Mucosa of stomach (tissue), 1 donor: ENCODE results near the gene CROCC2.

ENCODE experiments used
- H3K27me3 ChIP-seq: one replicate; pipeline ENCODE4 v1.7.0; 2013; ENCODE audit warnings: mild to moderate bottlenecking, low read length; ENCODE audit not compliant: control insufficient read depth, insufficient read depth
- H3K36me3 ChIP-seq: one replicate; pipeline ENCODE4 v1.7.0; 2013; ENCODE audit warnings: low read length; ENCODE audit not compliant: control insufficient read depth, insufficient read depth
- H3K4me1 ChIP-seq: one replicate; pipeline ENCODE4 v1.7.0; 2013; ENCODE audit warnings: mild to moderate bottlenecking, low read length; ENCODE audit not compliant: control insufficient read depth, insufficient read depth
- H3K4me3 ChIP-seq: one replicate; pipeline ENCODE4 v1.7.0; 2013; ENCODE audit warnings: low read length
- H3K9ac ChIP-seq: one replicate; pipeline ENCODE4 v1.7.0; 2013; ENCODE audit warnings: mild to moderate bottlenecking, low read length, moderate library complexity
- H3K9me3 ChIP-seq: one replicate; pipeline ENCODE4 v1.7.0; 2013; ENCODE audit warnings: mild to moderate bottlenecking, low read length, moderate library complexity; ENCODE audit not compliant: control insufficient read depth
- donor health status: Pancreatic carcinoma.

Gene CROCC2

DNA sequence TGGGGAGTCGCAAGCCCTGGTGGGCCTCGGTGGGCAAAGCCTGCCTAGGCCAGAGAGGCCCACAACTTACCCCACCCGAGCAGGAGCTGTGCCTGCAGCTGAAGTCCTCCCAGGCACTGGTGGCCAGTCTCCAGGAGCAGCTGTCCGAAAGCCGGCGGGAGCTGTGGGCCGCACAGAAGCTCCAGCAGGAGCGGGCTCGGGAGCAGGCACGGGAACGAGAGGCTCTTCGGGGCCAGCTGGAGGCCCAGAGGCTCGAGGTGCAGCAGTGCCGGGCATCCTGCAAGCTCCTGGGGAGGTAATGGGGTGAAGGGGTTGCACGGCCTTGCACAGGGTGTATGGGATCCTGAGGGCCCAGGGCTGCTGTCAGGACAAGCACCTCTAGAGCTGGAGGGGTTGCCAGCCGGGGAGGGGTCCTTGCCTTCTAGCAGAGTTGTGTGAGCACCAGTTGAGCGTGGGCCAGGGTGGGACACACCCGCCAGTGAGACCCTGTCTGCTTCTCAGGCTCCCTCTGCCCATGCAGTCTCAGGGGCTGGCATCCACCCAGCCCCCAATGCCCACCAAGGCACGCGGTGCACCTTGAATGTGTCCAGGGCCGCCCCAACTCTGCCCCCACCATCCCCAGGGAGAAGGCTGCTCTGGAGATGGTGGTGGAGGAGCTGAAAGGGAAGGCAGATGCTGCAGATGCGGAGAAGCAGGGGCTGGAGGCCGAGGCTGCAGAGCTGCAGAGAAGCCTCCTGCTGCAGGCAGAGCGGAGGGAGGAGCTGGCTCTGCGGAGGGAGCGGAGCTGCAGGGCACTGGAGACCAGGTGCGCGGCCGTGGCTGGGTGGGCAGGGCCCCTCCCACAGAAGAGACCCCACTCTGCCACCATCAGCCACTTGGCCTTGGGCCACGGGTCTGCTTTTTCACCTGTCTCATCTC is 27.2 kb downstream of the CROCC2 start:
- no peaks in the 10 kb centered on the region for H3K9me3 ChIP-seq
- no peaks in the 10 kb centered on the region for H3K36me3 ChIP-seq
- H3K9ac ChIP-seq: no peak overlapping the region
- no peak overlapping the region for H3K4me3 ChIP-seq
- no peaks in the 10 kb centered on the region for H3K4me1 ChIP-seq
- H3K27me3 ChIP-seq: no peaks in the 10 kb centered on the region

DNA sequence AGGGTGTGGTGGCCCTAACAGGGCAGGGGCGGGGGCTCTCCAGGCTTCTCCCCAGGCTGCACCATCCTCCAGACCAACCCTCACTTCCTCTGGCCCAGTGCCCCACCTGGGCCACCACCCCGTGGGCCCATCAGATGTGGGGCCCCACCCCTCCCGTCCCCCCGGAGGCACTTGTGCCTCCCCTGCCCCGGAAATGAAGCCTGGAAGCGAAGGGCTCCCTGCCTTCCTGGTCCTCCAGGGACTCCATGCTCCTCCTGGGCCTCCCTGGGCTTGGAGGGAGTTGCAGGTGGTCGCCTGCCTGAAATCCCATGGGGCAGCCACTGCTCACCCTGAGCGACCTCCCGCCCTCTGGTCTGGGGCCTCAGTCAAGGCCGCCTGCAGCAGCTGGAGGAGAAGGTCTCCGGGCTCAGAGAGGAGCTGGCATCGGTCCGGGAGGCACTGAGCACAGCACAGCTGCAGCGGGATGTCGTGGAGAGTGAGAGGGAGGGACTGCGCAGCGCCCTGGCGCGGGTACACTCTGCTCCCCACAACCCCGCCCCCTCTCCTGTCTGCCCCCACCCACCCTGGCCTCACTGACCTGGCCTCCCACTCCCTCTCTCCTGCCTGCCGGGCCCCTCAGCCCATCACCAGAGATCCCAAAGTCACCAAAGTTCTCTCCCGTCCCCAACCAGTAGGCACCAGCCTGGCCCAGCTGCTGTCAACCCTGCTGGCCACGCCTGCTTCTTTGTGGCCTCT is 28.0 kb downstream of the CROCC2 start:
- no peaks in the 10 kb centered on the region for H3K27me3 ChIP-seq
- H3K4me1 ChIP-seq: no peaks in the 10 kb centered on the region
- no peaks in the 10 kb centered on the region for H3K36me3 ChIP-seq
- no peak overlapping the region for H3K4me3 ChIP-seq
- no peak overlapping the region for H3K9ac ChIP-seq
- no peaks in the 10 kb centered on the region for H3K9me3 ChIP-seq

DNA sequence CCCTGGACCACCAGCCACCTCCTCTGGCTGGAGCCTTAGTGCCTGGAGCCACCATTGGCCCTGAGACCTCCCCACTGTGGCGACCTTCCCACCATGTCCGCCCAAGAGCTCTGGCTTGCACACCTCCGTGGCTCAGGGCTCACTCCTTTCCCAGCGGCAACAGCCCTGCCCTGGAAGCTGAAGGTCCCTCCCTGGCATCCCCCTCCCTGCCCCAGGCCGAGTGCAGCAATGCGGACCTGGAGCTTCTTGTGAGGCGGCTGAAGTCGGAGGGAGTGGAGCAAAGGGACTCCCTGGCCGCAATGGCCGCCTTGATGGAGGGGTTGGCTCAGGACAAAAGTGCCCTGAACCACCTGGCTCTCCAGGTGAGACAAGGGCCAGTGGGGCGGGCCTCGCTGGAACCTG is 28.6 kb downstream of the CROCC2 start:
- H3K4me1 ChIP-seq: no peaks in the 10 kb centered on the region
- H3K36me3 ChIP-seq: no peaks in the 10 kb centered on the region
- no peaks in the 10 kb centered on the region for H3K27me3 ChIP-seq
- no peak overlapping the region for H3K9ac ChIP-seq
- H3K4me3 ChIP-seq: no peak overlapping the region
- H3K9me3 ChIP-seq: no peaks in the 10 kb centered on the region

DNA sequence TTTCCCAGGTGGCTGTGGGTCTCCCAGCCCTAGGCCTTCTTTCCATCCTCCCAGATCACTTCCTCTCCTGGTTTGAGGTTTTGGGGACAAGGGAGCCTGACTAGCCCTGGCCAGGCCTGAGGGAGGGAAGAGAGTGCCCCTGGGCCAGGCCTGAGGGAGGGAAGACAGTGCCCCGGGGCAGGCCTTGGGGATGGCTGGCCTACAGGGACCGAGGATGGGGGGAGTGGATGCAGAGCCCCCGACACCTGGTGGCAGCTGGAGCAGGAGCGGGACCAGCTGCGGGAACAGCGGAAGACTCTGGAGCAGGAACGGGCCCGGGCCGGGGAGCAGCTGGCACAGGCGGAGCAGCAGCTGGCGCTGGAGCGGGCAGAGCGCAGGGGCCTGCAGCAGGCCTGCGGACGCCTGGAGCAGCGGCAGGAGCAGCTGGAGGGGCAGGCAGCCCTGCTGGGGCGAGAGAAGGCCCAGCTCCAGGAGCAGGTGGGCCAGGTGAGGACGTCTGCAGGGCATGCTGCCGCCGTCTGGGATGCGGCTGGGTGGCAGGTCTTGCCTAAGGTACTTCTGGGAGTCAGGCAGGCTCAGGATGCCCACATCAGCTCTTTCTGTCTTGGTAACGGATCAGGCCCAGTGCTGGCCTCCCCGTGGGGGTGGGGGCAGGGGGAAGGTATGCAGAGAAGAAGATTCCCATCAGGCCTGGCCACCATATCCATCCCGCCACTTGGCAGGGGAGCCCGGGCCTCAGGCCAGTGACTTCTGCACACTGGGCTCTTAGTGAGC is 29.2 kb downstream of the CROCC2 start:
- Histone ChIP-seq H3K36me3 (no peaks in the 10 kb centered on the region), H3K4me1 (no peaks in the 10 kb centered on the region), H3K9me3 (no peaks in the 10 kb centered on the region), H3K9ac (no peak overlapping the region), H3K4me3 (no peak overlapping the region), H3K27me3 (no peaks in the 10 kb centered on the region)

DNA sequence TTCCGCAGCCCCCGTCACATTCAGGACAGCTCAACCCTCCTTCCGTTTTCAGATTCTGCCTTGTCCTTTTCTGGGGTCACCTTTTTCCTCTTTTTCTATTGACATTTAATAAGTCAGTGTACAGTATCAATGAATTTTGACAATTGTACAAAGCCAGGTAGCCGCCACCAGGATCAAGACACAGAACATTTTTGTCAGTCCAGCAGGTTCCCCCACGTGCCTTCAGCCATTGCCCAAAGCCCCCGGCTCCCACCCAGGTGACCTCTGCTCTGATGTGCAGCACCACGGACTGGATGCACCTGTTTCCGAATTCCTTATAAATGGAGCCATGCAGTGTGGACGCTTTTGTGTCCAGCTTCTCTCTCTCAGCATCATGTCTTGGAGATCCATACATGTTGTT is 30.0 kb downstream of the CROCC2 start:
- Histone ChIP-seq H3K4me1 (no peaks in the 10 kb centered on the region), H3K4me3 (no peak overlapping the region), H3K9me3 (no peaks in the 10 kb centered on the region), H3K36me3 (no peaks in the 10 kb centered on the region), H3K9ac (no peak overlapping the region), H3K27me3 (no peaks in the 10 kb centered on the region)

DNA sequence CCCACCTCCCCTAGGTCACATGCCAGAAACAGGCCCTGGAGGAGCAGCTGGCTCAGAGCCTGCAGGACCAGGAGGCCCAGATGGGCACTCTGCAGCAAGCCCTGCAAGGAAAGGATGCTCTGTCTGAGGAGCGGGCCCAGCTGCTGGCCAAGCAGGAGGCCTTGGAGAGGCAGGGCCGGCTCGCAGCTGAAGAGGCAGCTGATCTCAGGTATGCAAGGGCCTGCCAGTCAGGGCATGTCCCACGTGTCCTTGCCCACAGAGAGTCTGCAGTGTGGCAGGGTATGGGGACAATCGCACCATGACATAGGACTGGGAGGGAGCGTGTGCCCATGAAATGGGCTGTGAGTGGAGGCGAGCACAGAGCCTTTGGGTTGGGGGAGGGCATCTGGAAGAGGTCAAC is 39.9 kb downstream of the CROCC2 start:
- Histone ChIP-seq H3K4me3 (no peak overlapping the region), H3K9ac (no peak overlapping the region), H3K9me3 (no peaks in the 10 kb centered on the region), H3K27me3 (no peaks in the 10 kb centered on the region), H3K4me1 (no peaks in the 10 kb centered on the region), H3K36me3 (no peaks in the 10 kb centered on the region)

DNA sequence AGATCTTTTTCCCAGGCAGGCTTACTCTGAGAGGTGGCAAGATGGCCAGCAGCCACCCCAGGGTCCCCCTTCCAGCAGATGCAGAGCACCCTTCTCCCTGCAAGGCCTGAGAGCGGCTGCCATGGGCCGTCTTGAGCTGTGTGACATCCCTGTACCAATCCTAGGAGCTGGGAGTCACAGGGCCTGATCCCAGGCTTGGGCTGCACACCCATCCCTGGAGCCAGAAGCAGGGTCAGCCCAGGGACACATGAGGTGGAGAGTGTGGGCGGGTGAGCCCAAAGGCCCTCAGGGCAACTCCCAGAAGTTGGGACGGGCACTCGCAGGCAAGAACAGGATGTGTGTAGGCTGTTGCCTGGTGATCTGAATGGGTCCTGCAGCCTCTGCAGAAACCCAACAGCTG is 40.5 kb downstream of the CROCC2 start:
- H3K36me3 ChIP-seq: no peaks in the 10 kb centered on the region
- H3K4me3 ChIP-seq: no peak overlapping the region
- H3K4me1 ChIP-seq: no peaks in the 10 kb centered on the region
- no peak overlapping the region for H3K9ac ChIP-seq
- no peaks in the 10 kb centered on the region for H3K27me3 ChIP-seq
- no peaks in the 10 kb centered on the region for H3K9me3 ChIP-seq

DNA sequence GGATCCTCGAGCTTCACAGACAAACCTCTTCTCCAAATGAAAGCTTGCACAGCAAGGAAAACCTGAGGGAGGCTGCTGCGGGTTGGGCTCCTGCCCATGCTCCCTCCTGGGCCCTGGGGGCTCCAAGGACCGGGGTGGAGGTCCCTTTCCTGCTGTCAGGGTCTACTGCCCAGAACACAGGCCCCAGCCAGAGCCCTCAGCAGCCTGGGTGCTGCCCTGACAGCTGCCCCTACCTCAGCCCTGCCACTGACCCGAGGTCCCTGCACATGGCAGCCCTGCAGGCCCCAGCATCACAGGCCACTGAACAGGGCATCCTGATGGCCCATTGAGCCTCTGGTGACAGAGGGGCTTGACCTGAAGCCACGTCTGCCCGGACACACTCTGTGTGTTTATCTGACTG is 41.0 kb downstream of the CROCC2 start:
- no peaks in the 10 kb centered on the region for H3K4me1 ChIP-seq
- H3K4me3 ChIP-seq: no peak overlapping the region
- no peaks in the 10 kb centered on the region for H3K9me3 ChIP-seq
- no peaks in the 10 kb centered on the region for H3K27me3 ChIP-seq
- no peaks in the 10 kb centered on the region for H3K36me3 ChIP-seq
- no peak overlapping the region for H3K9ac ChIP-seq

DNA sequence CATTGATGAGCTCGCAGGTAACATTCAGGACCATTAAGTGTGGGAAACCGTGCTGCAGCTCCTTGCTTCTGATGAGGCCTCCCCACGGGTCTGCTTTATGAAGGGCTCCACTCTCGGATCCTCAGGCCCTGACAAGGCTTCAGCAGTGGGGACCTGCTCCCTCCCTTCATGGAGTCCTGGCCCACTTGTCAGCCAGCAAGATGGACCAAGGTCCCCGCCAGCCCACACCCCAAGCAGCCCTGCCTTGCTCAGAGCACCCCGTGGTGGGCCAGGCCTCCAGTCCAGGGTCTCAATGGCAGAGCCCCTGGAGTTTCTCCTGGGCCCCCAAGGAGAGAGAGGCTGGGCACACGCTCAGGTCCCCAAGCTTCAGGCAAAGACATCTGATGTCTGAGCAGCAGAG is 41.5 kb downstream of the CROCC2 start:
- H3K9me3 ChIP-seq: no peaks in the 10 kb centered on the region
- H3K4me1 ChIP-seq: no peaks in the 10 kb centered on the region
- H3K36me3 ChIP-seq: no peaks in the 10 kb centered on the region
- no peak overlapping the region for H3K9ac ChIP-seq
- no peaks in the 10 kb centered on the region for H3K27me3 ChIP-seq
- no peak overlapping the region for H3K4me3 ChIP-seq

DNA sequence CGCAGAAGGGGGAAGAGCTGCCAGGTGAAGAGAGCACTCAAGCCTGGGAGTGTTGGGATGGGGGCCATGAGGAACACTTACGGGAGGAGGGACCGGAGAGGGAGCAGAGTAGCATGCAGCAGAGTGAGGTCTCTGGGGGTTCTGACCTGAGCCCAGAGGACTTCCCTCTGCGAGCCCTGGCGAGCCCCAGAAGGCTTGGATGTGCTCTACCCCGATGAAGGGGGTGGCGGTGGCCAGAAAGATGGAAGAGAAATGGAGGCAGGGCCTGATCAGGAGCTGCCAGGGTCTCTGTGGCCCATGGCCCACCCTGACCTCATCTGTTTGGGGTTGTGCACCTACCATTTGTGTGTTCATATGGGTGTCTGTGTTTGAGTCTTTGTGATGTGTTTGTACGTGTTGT is 42.0 kb downstream of the CROCC2 start:
- Histone ChIP-seq H3K4me1 (no peaks in the 10 kb centered on the region), H3K9ac (no peak overlapping the region), H3K36me3 (no peaks in the 10 kb centered on the region), H3K4me3 (no peak overlapping the region), H3K27me3 (no peaks in the 10 kb centered on the region), H3K9me3 (no peaks in the 10 kb centered on the region)

DNA sequence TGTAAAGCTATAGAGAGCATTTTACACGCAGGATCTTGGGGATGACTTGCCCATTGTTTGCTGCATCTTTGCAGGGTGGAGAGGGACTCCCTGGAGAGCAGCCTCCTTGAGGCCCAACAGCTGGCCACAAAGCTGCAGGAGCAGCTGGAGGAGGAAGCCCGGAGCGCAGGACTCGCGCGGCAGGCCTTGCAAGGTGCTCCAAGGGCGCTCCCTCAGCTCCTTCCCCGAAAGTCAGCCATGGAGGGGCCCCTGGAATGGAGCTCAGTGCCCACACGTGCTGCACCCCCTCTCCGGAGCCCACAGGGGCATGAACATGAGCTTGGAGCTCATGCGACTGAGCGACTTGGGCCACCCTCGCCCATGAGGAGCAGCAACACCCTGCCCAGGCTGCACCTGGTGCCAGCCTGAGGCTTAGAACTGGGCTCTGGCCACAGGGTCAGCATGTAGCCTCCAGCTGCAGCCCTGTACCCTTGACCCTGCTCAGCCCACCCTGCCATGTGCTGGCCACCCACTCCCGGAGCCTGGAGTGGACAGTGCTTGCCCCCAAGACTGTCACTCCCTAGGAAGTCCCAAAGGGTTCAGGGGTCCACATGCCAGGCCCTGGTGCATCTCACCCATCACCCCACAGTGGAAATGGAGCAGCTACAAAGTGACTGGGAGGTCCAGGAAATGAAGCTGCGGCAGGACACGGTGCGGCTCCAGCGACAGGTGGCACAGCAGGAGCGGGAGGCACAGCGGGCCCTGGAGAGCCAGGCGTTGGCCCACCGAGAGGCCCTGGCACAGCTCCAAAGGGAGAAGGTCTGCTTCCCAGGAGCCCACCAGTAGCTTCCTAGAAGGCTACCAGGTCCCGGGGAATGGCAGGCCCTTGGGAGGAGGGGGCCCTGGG is 43.0 kb downstream of the CROCC2 start:
- Histone ChIP-seq H3K9me3 (no peaks in the 10 kb centered on the region), H3K27me3 (no peaks in the 10 kb centered on the region), H3K36me3 (no peaks in the 10 kb centered on the region), H3K4me3 (no peak overlapping the region), H3K9ac (no peak overlapping the region), H3K4me1 (no peaks in the 10 kb centered on the region)
